K562 (cell line): Measurements from ENCODE around the gene TULP3. TPM values are rescaled to one million over a fixed set of nuclear protein-coding genes. Genes with fewer than 3 reads are reported as not detected.

ENCODE experiments used
- ATAC-seq: fragments of 200-7000 bp; cut with Tn5 transposase; 3 replicates; pipeline ENCODE4 v1.9.1; 2020; ENCODE audit warnings: moderate library complexity
- BruUV-seq: library from RNA; stranded (reverse); fragments of 400-500 nt; replicated peaks from 2 replicates; lab custom pipeline; 2021; lab: Mats Ljungman, UMichigan
- CTCF ChIA-PET: fragments of 300-600 bp; formaldehyde crosslinking; extraction: SDS; loops from one replicate; lab custom pipeline; 2021; ENCODE audit warnings: low intra/inter-chr PET ratio; lab: Yijun Ruan, JAX
- POLR2A ChIA-PET: fragments of 300-600, 350-650 bp; sonication (Branson Sonifier 250); formaldehyde crosslinking; extraction: SDS; loops from one replicate; lab custom pipeline; 2021; ENCODE audit warnings: antibody characterized with exemption, inconsistent platforms; lab: Yijun Ruan, JAX
- DNase-seq, 4 experiments: peaks; one replicate each; pipeline versions ENCODE4 v3.0.0 to v3.0.0-alpha.2; 2011 to 2018; ENCODE audit warnings: low spot score in 3 of 4, mixed read lengths in 3 of 4; ENCODE audit errors: extremely low read depth in 1 of 4
- FAIRE-seq: peaks from 2 replicates; lab custom pipeline; 2011; peaks lifted over from hg19 to GRCh38; lab: Jason Lieb, UNC
- H2AFZ ChIP-seq: 2 replicates; pipeline ENCODE4 v1.6.0; 2011; ENCODE audit warnings: low read depth, low read length, control low read depth, inconsistent platforms
- H3K27ac ChIP-seq: fragments of 200-600 bp; 3 replicates; pipeline ENCODE4 v1.8.0; 2011; ENCODE audit warnings: low read depth, mild to moderate bottlenecking, control low read depth, inconsistent platforms, low read length, moderate library complexity, mixed read lengths; ENCODE audit errors: extremely low read depth
- H3K27me3 ChIP-seq, 2 experiments: fragments of 300-600 bp in 1 of 2; 2 replicates in 1 of 2; 3 replicates in 1 of 2; pipeline versions ENCODE4 v1.6.0 to v1.8.0; 2011; ENCODE audit warnings: inconsistent platforms in 2 of 2, low read length in 2 of 2, mild to moderate bottlenecking in 1 of 2, mixed read lengths in 1 of 2, moderate library complexity in 1 of 2; ENCODE audit not compliant: control insufficient read depth in 2 of 2, insufficient read depth in 2 of 2
- H3K36me3 ChIP-seq: fragments of 300-600 bp; 3 replicates; pipeline ENCODE4 v1.8.0; 2011; ENCODE audit warnings: mild to moderate bottlenecking, low read length, inconsistent platforms; ENCODE audit not compliant: control insufficient read depth, insufficient read depth
- H3K4me1 ChIP-seq, 2 experiments: fragments of 200-600 bp in 1 of 2; replicated peaks in 1 of 2; 2 replicates in 1 of 2; 3 replicates in 1 of 2; pipeline versions ENCODE4 v1.5.1 to v1.8.0; 2011; ENCODE audit warnings: inconsistent platforms in 2 of 2, low read length in 2 of 2, mild to moderate bottlenecking in 1 of 2, mixed read lengths in 1 of 2, moderate library complexity in 1 of 2; ENCODE audit not compliant: control insufficient read depth in 2 of 2, insufficient read depth in 2 of 2
- H3K4me2 ChIP-seq: 2 replicates; pipeline ENCODE4 v1.6.1; 2011; ENCODE audit warnings: low read length, control low read depth, inconsistent platforms, mixed read lengths; ENCODE audit not compliant: insufficient read depth
- H3K4me3 ChIP-seq: fragments of 200-600 bp; sonication (generic), shearing (Covaris generic); 2 replicates; pipeline ENCODE4 v1.5.1; 2016; ENCODE audit warnings: control low read depth, inconsistent platforms
- H3K79me2 ChIP-seq: fragments of 200-600 bp; 3 replicates; pipeline ENCODE4 v1.8.0; 2011; ENCODE audit warnings: low read length, inconsistent platforms; ENCODE audit not compliant: control insufficient read depth, insufficient read depth
- H3K9ac ChIP-seq, 2 experiments: 2 replicates each; pipeline versions ENCODE4 v1.6.0 to v1.6.1; 2011; ENCODE audit warnings: low read depth in 2 of 2, low read length in 2 of 2, control low read depth in 1 of 2, inconsistent platforms in 1 of 2, mild to moderate bottlenecking in 1 of 2, mixed read lengths in 1 of 2; ENCODE audit not compliant: insufficient read depth in 1 of 2
- H3K9me1 ChIP-seq: one replicate; pipeline ENCODE4 v1.6.0; 2011; ENCODE audit warnings: inconsistent platforms, mild to moderate bottlenecking, low read length, moderate library complexity; ENCODE audit not compliant: control insufficient read depth, insufficient read depth
- H3K9me3 ChIP-seq: replicated peaks from 2 replicates; pipeline ENCODE4 v1.5.1; 2011; ENCODE audit warnings: low read depth, low read length, inconsistent platforms; ENCODE audit not compliant: control insufficient read depth, insufficient read depth
- H4K20me1 ChIP-seq: replicated peaks from 2 replicates; pipeline ENCODE4 v1.6.1; 2011; ENCODE audit warnings: low read length, inconsistent platforms, mixed read lengths; ENCODE audit not compliant: control insufficient read depth, insufficient read depth
- FIP1L1 ChIP-seq: fragments of 200-400 bp; formaldehyde crosslinking; IDR thresholded peaks from 2 replicates; pipeline ENCODE4 v1.6.1; 2018; ENCODE audit warnings: mild to moderate bottlenecking, low read depth, low read length; ENCODE audit not compliant: poor library complexity, severe bottlenecking
- NFIC ChIP-seq: fragments of 450-650 bp; IDR thresholded peaks from 2 replicates; pipeline ENCODE4 v1.6.1; 2017; ENCODE audit warnings: mild to moderate bottlenecking, inconsistent platforms
- RAD21 ChIP-seq, 2 experiments: fragments of 250-450 bp in 1 of 2; fragments of 450-650 bp in 1 of 2; sonication (Bioruptor Pico) in 1 of 2; formaldehyde crosslinking in 1 of 2; IDR thresholded peaks in 1 of 2; conservative IDR thresholded peaks in 1 of 2; 2 replicates each; pipeline versions ENCODE4 v1.4.0 to v1.8.0; 2020 to 2022; ENCODE audit warnings: mild to moderate bottlenecking in 2 of 2, moderate library complexity in 1 of 2
- SAFB ChIP-seq: fragments of 200-400 bp; formaldehyde crosslinking; IDR thresholded peaks from 2 replicates; pipeline ENCODE4 v1.6.1; 2017; ENCODE audit warnings: low read depth, low read length, borderline replicate concordance
- SMC3 ChIP-seq: conservative IDR thresholded peaks from 2 replicates; pipeline ENCODE4 v1.6.1; 2011; ENCODE audit warnings: low read depth, low read length, improper control_type of control experiment; ENCODE audit not compliant: insufficient read depth
- WGBS: fragments of 100-300 bp; shearing (Covaris generic); methylation state at CpG from one replicate; pipeline ENCODE4 v1.1.6; 2016; ENCODE audit warnings: low coverage, mixed read lengths; ENCODE audit not compliant: insufficient coverage; ENCODE audit errors: missing lambda C conversion rate; 5-methylcytosine and 5-hydroxymethylcytosine counted together
- in situ Hi-C: fragments of 300-500 bp; cut with MboI; formaldehyde crosslinking; loops from 4 replicates; pipeline ENCODE4 v1.15.0; 2018; ENCODE audit warnings: inconsistent platforms, mixed read lengths
- intact Hi-C: fragments of 100-400 bp; cut with micrococcal nuclease; formaldehyde crosslinking; loops from 2 replicates; pipeline ENCODE4 v1.14.2; 2022
- polyA plus RNA-seq, 8 experiments: library from polyadenylated mRNA; depleted of rRNA in 4 of 8; stranded (reverse) in 5 of 8; unstranded in 3 of 8; fragments of >200 nt; fragmentation: Nextera tagmentation in 2 of 8; fragmentation: Illumina TruSeq in 1 of 8; extraction: Ambion mirVana in 2 of 8; extraction: Trizol in 1 of 8; gene quantifications; 2 replicates each; pipeline versions ENCODE4 v1.2.1 to v1.2.3, GENCODE V29; 2011 to 2014; ENCODE audit warnings: inconsistent platforms in 1 of 8, missing spikeins in 1 of 8
- total RNA-seq, 7 experiments: library from RNA; depleted of rRNA in 6 of 7; stranded (reverse); fragments of >200 nt in 6 of 7; fragmentation: Illumina TruSeq in 2 of 7; extraction: Trizol in 2 of 7; gene quantifications; 2 replicates each; pipeline versions ENCODE4 v1.2.1 to v1.2.3, GENCODE V29; 2011 to 2021; ENCODE audit warnings: low replicate concordance in 1 of 7
- TF ChIP-seq, protein P1 (sequence below), 3 experiments: IDR thresholded peaks in 2 of 3; conservative IDR thresholded peaks in 1 of 3; 2 replicates each; pipeline ENCODE4 v1.5.1; 2011 to 2012; ENCODE audit warnings: low read length in 3 of 3, mild to moderate bottlenecking in 3 of 3, control low read depth in 2 of 3, improper control_type of control experiment in 1 of 3, inconsistent platforms in 1 of 3, low read depth in 1 of 3, mixed read lengths in 1 of 3, moderate library complexity in 1 of 3; ENCODE audit not compliant: insufficient read depth in 2 of 3
- TF ChIP-seq, protein P2 (sequence below), 2 experiments: fragments of 450-650 bp; formaldehyde crosslinking in 1 of 2; IDR thresholded peaks; 2 replicates each; pipeline versions ENCODE4 v1.4.0 to v1.6.1; 2014 to 2020; ENCODE audit warnings: mild to moderate bottlenecking in 2 of 2, borderline replicate concordance in 1 of 2, low read depth in 1 of 2
- TF ChIP-seq, protein P3 (sequence below): sonication (generic); formaldehyde crosslinking; IDR thresholded peaks from 2 replicates; pipeline ENCODE4 v1.8.1; 2023; ENCODE audit warnings: mild to moderate bottlenecking, missing genetic modification reagents

TULP3 gene
- total and polyA plus RNA-seq, 9 of the 15 experiments (the other 6 are each of a cell fraction or from before 2014, with no cell fraction given): 3.6 to 13.3 (median 7.3) TPM

DNA sequence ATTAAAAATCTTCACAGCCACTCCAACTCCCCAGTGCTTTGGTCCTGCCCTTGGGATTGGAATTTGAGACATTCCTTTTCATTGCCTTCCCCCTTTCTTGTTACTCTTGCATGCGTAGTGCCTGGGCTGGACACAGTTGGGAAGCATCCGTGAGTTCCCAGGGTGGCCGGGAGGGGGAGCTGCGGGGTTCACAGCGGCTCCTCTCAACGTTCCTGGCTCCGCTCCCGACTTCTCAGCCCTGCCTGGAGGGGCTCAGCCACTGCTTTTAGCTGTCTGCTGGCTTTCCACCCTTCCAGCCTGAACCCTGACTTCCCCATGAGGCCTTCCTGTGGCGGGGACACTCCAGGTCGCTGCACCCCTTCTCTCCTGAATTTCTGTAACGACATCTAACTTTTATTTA lies 37.1 kb upstream of the TULP3 start:
- no peak overlapping the region for H3K27ac ChIP-seq
- peaks cover 10% of the 10 kb centered on the region; the same call in 1 of the 3 replicates for H3K36me3 ChIP-seq
- in situ Hi-C loops (no loop called here), intact Hi-C loops (loop anchor here (1.0 kb wide), 1 partner anchor 188 kb away; no protein-coding TSS in a partner anchor)
- H4K20me1 ChIP-seq: no peaks in the 10 kb centered on the region
- 0 out of 2 replicates have a peak overlapping the region, but pooled peaks have one; percentile 45 for H2AFZ ChIP-seq
- no peak overlapping the region for H3K4me3 ChIP-seq
- 8% methylated on average over 10 of the region's 11 CpGs for WGBS
- no peaks in the 10 kb centered on the region for H3K9me1 ChIP-seq
- DNase-seq (peak; percentile 76 to 80 (median 78)), FAIRE-seq (peak; percentile 83), ATAC-seq (peak; percentile 96)
- TF ChIP-seq SAFB (no peak), SMC3 (peak; percentile 60), RAD21 (CRISPR knock-in tag; conservative IDR thresholded peaks at IDR 0.05 in 1 of 2, IDR thresholded peaks at IDR 0.05 in 1 of 2) (peak in 1 of 2 experiments; percentile 46; a peak in 2 of 4 replicates), FIP1L1 (no peak), NFIC (peak; percentile 58; the same call in 1 of the 2 replicates)
- TF ChIP-seq, protein P1, sequence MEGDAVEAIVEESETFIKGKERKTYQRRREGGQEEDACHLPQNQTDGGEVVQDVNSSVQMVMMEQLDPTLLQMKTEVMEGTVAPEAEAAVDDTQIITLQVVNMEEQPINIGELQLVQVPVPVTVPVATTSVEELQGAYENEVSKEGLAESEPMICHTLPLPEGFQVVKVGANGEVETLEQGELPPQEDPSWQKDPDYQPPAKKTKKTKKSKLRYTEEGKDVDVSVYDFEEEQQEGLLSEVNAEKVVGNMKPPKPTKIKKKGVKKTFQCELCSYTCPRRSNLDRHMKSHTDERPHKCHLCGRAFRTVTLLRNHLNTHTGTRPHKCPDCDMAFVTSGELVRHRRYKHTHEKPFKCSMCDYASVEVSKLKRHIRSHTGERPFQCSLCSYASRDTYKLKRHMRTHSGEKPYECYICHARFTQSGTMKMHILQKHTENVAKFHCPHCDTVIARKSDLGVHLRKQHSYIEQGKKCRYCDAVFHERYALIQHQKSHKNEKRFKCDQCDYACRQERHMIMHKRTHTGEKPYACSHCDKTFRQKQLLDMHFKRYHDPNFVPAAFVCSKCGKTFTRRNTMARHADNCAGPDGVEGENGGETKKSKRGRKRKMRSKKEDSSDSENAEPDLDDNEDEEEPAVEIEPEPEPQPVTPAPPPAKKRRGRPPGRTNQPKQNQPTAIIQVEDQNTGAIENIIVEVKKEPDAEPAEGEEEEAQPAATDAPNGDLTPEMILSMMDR (IDR thresholded peaks at IDR 0.05 in 2 of 3, conservative IDR thresholded peaks at IDR 0.05 in 1 of 3; ENCODE audit: insufficient read depth in 2 of 3, low read depth in 1 of 3, low read length in 3 of 3): peak; percentile 73 to 79 (median 74)
- TF ChIP-seq, protein P2, sequence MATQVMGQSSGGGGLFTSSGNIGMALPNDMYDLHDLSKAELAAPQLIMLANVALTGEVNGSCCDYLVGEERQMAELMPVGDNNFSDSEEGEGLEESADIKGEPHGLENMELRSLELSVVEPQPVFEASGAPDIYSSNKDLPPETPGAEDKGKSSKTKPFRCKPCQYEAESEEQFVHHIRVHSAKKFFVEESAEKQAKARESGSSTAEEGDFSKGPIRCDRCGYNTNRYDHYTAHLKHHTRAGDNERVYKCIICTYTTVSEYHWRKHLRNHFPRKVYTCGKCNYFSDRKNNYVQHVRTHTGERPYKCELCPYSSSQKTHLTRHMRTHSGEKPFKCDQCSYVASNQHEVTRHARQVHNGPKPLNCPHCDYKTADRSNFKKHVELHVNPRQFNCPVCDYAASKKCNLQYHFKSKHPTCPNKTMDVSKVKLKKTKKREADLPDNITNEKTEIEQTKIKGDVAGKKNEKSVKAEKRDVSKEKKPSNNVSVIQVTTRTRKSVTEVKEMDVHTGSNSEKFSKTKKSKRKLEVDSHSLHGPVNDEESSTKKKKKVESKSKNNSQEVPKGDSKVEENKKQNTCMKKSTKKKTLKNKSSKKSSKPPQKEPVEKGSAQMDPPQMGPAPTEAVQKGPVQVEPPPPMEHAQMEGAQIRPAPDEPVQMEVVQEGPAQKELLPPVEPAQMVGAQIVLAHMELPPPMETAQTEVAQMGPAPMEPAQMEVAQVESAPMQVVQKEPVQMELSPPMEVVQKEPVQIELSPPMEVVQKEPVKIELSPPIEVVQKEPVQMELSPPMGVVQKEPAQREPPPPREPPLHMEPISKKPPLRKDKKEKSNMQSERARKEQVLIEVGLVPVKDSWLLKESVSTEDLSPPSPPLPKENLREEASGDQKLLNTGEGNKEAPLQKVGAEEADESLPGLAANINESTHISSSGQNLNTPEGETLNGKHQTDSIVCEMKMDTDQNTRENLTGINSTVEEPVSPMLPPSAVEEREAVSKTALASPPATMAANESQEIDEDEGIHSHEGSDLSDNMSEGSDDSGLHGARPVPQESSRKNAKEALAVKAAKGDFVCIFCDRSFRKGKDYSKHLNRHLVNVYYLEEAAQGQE (IDR thresholded peaks at IDR 0.05; ENCODE audit: borderline replicate concordance): peak; percentile 29; the same call in 1 of the 2 replicates
- TF ChIP-seq, protein P2 (CRISPR knock-in tag; IDR thresholded peaks at IDR 0.05; ENCODE audit: low read depth): no peak
- TF ChIP-seq, protein P3, sequence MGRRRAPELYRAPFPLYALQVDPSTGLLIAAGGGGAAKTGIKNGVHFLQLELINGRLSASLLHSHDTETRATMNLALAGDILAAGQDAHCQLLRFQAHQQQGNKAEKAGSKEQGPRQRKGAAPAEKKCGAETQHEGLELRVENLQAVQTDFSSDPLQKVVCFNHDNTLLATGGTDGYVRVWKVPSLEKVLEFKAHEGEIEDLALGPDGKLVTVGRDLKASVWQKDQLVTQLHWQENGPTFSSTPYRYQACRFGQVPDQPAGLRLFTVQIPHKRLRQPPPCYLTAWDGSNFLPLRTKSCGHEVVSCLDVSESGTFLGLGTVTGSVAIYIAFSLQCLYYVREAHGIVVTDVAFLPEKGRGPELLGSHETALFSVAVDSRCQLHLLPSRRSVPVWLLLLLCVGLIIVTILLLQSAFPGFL: no peak
- no peaks in the 10 kb centered on the region for H3K79me2 ChIP-seq
- no peaks in the 10 kb centered on the region for H3K9me3 ChIP-seq
- no TSS peak for BruUV-seq
- H3K27me3 ChIP-seq: no peaks in the 10 kb centered on the region
- ChIA-PET POLR2A (interaction anchor here (0.6 to 1.2 kb wide), 4 partner anchors 11 to 252 kb away, joined by 3 to 6 read pairs (median 4); no protein-coding TSS in a partner anchor), CTCF (interaction anchor here (1.8 kb wide), 1 partner anchor 91 kb away, joined by 7 read pairs; no protein-coding TSS in a partner anchor)
- H3K9ac ChIP-seq: no peak overlapping the region
- H3K4me2 ChIP-seq: no peak overlapping the region
- H3K4me1 ChIP-seq: peaks cover 2 to 4% of the 10 kb centered on the region in 2 experiments; a peak in 3 of 5 replicates
